NCI-H82 treated with DMSO at 0.1 percent for 48 hours (cell line): ENCODE results near the gene DDX42.
A peak's percentile ranks its signal among the peaks of the same experiment; 100 is the strongest.
"Not testable (repeated sequence)": the region's sequence is repeated elsewhere in the genome, so short reads cannot be mapped to it uniquely, and the experiment has no call there.

Source experiments
- DNase-seq: peaks from one replicate; lab custom pipeline; 2025; ENCODE audit not compliant: unreplicated experiment; lab: John Stamatoyannopoulos, UW

The DDX42 gene

DNA sequence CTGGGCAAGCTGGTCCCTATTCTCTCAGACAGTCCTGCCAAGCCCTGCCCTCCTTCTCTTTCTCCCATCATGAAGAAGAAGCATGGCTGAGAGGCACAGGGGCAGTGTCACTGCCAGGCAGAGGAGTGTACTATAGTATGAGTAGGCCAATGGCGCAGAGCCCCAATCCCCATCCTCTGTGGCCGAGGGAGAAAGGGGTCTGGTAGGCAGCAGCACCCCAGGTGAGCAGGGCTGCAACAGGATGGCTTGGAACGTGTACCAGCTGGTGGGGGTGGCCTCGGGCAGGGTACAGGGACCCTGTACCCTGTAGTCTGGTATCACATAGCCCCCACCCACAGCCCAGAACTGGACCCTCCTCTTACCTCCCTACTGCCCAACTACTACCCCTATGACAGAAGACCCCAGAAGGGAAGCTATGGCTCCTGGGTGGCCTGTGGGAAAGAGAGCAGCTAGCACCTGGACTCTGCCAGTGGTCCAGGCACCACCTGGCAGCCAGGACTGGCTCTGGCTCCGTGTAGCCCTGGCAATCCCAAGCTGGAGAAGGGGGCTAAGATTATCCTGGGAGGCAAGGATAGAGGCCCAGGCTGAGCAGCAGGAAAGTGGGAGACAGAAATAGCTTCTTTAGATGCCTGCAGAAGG, 64.1 kb downstream of the DDX42 start:
- no peak for DNase-seq

DNA sequence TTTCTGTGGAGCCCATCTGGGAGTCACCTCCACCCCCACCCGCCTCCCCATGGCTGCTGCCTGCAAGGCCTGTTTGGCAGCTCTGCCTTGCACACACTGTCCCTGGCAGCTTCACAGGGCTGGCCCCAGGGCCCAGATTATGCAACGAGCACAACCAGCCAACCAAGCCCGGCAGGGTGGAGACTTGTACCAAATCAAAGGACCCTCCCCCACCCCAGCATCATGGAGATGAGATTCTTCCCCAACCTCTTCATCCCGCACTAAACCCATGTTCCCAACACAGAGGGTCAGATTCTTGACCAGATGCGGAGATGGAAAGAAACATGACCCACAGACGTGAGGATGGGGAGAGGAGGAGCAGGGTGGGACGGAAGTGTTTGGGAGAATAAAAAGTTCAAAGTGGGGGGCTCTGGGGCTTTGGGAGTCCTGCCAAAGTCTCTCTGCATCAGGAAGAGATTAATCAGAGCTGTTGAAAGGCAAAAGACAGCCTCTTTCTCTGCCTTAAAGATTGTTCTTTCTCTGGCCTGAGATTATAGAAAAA, 64.7 kb downstream of the DDX42 start:
- DNase-seq, result no peak

DNA sequence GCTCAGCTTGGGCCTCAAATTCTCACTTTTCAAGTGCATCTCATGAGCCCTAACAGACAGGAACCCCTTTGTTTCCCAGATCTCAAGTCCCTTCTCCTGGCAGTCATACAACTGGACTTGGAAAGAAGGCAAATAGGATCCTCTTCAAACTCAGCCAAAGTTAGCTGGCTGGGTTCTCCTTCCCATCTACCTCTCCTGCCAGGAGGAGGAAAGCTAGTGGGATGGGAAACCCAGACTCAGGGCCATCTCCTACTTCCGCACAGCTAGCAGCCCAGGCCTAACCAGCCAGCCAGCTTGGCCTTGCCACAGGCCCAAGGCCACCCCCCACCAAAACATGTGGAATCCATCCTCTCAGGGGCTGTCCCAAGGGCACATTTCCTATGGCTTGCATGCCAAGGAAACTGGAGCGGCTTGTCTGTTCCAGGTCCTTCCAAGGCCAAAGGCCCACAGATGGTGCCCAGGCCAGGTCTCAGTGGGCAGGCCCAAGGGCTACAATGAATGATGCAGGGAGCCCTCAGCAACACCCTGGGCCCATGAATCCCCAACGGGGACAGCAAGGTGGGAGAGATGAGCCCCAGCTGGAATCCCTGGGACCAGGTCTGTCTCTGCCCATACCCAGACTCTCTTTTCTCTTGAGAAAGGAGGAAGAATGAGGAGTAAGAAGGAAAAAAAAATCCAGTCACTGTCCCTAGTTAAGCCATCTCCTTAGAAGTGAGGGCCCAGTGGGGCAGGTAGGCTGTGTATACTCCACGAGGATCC, 66.8 kb downstream of the DDX42 start:
- DNase-seq, result no peak

DNA sequence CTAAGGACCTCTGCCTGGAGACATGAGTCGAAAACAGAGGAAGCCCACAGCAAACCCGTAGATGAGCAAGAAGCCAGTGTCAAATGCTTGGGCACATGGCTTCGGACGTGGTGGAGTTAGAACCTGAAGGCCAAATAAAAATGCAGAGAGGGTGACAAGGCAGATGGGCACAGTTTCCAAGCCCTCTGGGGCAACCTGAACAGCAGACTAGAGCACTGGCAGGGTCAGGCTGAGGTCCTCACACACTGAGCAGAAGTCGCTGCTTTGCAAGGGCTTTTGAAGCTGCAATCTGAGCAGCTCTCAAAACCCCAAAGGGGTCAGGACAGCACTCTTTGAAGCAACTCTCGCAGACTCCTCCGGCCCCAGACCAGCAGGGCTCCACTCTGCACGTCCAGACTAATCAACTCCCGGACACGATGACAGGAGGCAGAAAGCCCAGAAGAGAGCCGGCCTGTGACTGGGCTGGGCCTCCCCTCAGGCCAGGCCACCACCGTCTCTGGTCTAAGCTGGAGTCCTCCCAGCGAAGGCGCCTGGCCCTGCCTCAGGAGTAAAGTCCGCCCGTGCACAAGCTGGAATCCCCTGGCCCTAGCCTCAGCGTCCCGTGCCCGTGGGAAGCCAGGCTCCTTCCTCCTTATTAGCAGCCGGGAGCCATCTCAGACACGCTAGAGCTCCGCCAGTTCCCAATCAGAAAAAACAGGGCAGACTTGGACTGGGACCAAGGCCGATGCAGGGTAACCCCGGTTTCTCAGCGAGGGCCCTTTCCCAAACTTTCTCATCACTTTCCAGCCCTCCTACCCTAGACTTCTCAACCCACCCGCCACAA, 67.6 kb downstream of the DDX42 start:
- no peak for DNase-seq

DNA sequence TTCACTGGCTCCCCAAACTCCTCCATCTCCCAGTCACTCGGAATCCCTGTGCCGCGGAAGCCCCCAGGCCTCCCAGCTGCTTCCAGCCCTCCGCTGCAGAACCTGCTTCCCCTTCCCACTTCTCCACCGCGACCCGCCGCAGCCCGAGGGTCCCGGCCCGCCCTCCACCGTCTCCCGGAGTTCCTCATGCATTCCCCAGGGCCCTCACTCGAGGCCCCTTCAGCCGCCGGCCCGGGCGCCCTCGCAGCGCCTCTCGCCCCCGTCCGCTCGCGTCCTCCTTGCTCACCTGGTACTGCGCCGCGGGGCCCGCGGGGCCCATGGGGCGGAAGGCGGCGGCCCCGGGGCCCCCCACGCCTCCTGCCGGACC, 68.2 kb downstream of the DDX42 start:
- no peak for DNase-seq

DNA sequence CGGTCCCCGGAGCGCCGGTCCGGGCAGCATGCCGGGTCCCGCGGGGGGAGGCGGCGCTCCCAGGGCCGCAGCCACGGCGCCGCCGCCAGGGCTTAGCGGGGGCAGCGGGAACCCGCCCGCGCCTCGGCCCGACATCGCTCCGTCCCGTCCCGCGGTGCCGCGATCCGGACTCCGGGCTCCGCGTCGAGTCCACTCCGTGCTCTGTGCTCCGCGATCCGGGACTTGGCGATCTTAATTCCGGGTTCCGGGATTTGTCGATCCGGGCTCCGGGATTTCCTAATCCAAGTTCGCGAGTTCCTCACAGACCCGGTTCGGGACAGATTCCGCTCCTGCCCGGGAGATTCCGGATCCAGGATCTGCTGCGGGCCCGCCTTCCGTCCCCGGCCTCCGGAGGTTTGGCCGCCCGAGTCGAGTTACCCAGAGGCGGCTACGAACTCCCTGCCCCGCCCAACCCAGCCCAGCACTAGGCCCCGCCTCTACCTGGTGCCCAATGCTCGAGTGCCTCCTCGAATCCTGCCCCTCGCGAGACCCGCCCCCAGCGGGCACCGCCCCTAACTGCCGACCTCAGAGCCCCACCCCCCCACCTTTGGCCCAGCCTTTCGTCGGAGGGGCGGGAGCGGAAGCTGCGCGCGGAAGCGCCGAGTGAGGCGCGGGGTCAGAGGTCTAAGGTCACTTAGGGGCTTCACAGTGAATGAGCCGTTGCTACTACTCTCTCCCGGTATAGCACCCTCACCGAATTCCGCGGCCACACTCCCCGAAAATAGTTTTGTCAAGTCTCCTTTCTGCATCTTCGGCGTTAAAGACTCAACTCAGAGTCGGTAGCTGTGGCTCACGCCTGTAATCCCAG, 68.8 kb downstream of the DDX42 start, which contains the start of gene SMARCD2:
TSS of gene SMARCD2 (minus strand) at position 146 of the 847 bp plus-strand sequence. CDS start at position 135, 11 bp downstream.
- peak; percentile 95 for DNase-seq

DNA sequence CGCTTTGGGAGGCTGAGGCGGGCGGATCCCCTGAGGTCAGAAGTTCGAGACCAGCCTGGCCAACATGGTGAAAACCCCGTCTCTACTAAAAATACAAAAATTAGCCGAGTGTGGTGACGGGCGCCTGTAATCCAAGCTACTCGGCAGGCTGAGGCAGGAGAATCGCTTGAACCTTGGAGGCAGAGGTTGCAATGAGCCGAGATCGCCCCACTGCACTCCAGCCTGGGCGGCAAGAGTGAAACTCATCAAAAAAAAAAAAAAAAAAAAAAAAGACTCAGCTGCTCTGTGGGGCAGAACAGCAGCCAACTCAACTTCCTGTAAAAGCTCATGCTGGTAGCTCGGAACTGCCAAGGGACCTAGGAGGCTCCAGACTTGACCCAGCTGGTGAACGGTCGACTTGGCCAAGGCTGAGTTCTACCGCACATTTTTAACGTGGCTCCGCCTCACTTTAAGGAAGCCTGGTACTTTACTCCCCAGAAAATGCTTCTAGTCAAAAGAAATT, 69.5 kb downstream of the DDX42 start:
- DNase-seq, result not testable (repeated sequence)

DNA sequence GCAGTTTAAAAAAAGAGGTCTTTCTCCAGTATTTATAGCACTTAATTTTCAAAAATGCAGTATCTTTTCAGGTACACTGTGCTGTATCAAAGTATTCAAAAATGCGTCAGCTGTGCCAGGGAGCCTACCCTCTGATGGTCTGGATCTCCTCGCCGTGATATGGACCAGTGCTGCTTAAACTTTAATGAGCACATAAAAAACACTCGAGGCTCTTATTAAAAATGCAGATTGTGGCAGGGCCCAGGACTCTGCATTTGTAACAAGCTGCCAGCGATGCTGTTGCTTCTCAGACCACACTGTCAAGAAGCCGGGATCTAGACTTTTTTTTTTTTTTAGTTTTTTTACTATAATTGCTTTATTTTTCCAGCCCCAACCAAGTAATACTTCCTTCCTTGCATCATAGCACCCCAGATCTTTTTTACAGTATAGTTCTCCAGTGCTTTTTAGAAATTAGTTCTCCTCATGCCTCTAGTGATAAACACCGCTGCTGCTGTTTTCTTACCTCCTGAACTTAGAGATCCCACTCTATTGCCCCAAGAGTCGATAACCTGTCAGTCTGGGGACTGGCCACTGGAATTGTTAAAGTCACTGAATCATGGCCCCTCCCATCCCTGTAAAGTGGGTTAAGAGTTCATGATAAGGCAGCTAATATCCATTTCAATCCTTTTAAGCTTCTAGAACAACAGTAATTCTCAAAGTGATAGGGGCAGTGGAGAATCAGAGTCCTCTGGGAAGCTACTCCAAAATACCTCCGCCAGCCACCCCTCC, 70.1 kb downstream of the DDX42 start:
- DNase-seq, result peak; percentile 45

DNA sequence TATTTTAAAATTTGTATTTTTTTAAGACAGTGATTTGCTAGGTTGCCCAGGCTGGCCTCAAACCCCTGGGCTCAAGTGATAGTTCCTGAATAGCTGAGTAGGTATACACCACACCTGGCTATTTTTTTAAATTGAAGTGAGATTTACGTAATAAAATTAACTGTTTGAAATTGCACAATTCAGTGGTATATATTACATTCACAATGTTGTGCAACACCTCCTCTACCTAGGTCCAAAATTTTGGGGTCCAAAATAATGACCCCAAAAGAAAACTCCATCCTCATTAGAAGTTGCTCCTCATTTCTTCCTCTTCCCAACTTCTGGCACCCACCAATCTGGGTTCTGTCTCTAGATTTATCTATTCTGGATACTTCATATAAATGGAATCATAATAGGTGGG, 71.5 kb downstream of the DDX42 start:
- no peak for DNase-seq

DNA sequence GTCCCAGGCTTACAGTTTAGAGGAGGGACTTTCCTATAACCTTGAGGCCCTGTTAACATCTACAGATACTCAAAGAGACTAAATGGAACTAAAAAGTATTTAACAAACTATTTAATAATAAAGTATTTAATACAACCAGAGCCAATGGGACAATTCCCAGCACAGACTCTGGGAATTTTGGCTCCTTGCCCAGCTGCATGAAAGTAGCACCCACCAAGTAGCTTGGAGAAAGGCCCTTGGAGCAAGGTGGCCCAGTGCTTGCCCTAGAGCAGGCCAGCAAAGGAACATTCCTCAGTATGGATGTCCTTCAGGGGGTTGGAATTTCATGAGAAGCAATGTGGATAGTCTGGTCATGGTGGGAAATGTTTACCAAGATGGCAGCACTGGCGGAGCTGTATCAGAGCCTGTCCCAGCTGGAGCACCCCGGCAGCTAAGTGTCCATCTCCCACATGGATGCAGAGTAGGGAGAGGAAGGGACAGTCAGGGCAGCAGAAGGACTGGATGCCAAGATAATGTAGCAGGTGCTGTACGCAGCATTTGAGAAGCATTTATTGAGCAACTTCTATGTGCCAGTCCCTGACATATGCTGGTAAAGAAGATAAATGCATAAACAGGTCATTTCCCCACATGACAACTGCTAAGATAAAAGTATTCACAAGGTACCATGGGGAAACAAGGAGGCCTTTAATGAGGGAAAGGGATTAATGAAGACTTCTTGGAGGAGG, 73.7 kb downstream of the DDX42 start:
- no peak for DNase-seq

DNA sequence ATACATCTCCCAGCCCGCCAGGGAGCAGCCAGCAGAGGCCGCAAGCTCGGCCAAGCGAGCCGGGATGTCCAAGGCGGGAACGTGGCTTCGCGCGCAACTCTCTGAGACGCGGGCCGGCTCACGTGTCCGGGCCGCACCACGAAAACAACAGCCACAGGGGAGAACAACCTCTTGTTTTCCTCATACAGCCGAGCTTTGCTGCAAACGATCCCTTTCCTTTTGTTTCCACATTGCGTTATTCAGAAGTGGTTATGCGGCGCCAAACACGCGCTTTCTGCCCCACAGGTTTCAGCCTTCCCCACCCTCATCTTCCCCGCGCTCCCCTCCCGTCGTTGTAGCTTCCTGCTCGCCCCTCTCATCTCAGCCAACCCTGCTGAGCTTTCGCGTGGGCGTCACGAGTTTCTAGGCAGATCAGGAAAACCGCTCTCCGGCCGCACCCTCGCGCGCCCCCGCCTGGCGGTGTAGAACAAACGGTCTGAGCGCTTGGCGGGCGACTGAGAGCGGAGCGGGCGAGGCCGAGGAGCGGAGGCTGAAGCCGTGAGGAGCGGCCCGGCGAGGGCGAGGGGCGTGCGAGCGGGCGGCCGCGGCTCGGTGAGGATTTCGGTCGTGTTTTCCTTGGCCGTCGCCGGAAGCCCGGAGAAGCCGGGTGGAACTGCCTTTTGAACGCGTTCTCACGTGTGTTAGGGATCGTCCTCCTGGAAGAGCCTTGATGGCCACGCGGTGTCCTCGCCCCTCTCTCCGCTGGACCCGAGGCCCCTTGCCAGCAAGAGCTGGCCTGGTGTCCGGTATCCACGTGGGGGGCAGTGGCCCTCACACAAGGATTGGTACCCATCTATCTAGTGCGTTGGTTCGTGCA, 75.1 kb downstream of the DDX42 start:
- DNase-seq, result no peak

DNA sequence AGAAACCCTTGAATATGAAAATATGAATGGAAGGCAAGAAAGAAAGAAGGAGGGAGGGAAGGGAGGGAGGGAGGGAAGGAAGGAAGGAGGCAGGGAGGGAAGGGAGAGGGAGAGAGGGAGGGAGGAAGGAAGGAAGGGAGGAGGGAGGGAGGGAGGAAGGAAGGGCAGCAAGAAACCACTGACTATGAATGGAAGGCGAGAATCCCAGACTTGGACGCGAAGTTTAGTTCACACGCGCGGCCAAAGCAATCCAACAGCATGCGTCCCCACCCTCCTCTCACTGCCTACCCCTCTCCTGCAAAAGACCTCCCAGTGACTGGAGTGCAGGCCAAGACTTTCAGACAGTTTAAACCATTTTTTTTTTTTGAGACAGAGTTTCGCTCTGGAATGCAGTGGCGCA, 76.4 kb downstream of the DDX42 start:
- DNase-seq, result no peak

DNA sequence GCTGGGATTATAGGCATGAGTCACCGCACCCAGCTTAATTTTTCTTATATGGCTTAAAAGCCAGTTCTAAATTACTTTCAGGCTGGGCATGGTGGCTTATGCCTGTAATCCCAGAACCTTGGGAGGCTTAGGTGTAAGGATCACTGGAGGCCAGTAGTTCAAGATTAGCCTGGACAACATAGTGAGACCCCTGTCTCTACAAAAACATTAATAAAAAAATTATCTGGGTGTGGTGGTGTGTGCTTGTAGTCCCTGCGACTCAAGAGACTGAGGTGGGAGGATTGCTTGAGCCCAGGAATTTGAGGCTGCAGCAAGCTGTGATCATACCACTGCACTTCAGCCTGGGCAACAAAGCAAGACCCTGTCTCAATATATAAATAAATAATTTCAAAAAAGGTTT, 79.3 kb downstream of the DDX42 start:
- DNase-seq, result no peak

DNA sequence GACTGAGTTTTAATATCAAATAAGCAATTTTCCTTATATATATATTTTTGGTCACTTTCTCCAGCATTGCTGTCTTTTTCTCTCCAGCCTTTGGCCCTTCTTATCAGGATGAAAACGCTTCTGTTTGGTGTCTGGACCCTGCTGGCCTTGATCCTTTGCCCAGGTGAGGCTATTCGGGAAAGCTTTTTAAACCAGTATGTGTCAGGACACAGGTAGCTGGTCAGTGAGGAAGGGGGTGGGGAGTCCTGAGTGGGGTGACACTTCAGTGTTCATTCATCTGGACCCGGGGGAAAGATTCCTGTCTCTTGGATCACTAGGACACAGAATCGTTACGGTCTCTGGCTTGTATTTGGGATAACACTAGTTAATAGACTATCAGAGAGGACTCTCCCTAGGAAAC, 80.7 kb downstream of the DDX42 start:
- no peak for DNase-seq

DNA sequence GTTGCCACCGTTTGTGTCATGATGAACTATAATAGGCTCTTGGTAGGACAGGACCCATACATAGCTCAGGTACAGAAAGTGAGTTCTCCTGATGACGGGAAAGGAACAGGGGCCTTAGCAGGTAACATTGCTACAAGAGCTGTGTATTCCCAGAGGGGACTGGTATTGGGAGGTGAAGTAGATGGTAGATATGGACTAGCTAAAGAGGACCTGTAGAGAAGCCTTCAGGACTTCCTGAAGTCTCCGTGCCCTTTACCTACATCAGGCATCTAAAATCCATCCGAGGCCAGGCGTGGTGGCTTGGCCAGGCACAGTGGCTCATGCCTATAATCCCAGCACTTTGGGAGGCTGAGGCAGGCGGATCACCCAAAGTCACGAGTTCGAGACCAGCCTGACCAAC, 81.2 kb downstream of the DDX42 start:
- no peak for DNase-seq

DNA sequence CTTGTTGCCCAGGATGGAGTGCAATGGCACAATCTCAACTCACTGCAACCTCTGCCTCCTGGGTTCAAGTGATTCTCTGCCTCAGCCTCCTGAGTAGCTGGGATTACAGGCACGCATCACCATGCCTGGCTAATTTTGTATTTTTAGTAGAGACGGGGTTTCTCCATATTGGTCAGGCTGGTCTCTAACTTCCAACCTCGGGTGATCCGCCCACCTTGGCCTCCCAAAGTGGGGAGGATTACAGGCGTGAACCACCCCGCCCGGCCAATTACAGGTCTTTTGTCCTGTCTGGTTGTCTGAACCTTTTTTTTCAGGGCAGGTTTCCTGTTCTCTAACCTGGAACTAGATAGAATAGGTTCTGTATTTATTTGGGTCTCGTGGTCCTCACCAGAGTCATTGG, 82.5 kb downstream of the DDX42 start:
- not testable (repeated sequence) for DNase-seq

DNA sequence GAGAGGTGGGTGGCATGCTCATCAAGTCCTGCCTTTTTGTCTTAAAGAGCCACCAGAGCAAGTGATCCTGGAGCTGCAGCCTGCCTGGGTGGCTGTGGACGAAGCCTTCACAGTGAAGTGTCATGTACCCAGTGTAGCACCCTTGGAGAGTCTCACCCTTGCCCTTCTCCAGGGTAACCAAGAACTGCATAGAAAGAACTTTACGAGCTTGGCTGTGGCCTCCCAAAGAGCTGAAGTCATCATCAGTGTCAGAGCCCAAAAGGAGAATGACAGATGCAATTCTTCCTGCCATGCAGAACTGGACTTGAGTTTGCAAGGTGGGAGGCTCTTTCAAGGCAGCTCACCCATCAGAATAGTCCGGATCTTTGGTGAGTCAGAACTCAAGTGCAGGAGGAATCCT, 85.3 kb downstream of the DDX42 start:
- DNase-seq, result no peak

DNA sequence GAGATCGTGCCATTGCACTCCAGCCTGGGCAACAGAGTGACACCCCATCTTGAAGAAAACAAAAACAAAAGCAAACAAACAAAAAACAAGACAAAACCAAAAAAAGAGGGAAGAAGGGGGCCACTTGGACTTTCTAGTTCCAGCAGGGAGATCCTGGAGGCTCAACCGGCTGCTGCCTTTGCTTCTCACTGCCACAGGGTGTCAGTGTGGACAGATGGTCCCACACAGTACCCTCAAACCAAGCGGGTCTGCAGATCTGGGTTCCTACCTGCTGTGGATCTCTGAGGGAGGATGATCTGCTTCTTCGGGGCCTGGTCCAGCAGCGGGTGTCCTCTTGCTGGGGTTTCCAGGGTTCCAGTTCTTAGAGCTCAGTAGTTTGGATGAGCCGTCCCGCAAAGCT, 92.7 kb downstream of the DDX42 start:
- not testable (repeated sequence) for DNase-seq
